ENCODE results near the gene CEBPA. TPM values are rescaled to one million over a fixed set of nuclear protein-coding genes. Genes with fewer than 3 reads are reported as not detected.

CEBPA gene
- total RNA-seq, 3 donors from 2014 or later (not counting 1 experiment from before 2014, with no cell fraction given) = 7.6 to 19.5 (median 8.2) TPM

DNA sequence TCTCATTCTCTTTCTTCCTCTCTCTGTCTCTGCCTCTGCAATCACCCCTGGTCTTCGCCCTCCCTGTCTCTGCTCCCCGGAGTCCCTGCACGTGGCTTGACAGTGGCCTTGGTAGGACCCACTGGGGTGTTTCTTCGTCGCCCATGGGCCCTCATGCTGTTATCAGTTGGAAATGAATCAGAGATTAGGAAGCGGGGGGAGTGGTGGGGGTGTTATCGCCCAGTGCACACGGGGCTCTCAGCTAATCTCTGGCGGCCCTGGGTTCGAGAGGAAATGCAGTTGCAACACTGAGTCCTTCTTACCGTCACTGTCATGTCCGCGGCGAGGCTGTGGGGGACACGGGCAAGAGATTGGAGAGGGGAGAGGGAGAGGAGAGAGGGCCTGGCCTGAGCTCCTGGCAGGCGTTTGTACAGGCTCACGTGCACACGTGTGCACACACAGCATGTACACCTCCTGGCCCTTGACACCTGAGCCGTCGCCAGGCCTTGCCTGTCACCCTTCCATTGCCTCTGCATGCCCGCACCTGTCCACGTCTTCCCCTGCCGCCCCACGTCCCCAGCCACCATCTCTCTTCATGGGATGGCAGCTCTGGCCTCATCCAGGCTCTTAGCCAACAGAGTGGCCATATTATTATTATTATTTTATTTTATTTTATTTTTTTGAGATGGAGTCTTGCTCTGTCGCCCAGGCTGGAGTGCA lies 38.9 kb downstream of the CEBPA start:
- DNase-seq (no peak), ATAC-seq (peak in 1 of 3 donors; percentile 70)
- TF ChIP-seq, protein P1, sequence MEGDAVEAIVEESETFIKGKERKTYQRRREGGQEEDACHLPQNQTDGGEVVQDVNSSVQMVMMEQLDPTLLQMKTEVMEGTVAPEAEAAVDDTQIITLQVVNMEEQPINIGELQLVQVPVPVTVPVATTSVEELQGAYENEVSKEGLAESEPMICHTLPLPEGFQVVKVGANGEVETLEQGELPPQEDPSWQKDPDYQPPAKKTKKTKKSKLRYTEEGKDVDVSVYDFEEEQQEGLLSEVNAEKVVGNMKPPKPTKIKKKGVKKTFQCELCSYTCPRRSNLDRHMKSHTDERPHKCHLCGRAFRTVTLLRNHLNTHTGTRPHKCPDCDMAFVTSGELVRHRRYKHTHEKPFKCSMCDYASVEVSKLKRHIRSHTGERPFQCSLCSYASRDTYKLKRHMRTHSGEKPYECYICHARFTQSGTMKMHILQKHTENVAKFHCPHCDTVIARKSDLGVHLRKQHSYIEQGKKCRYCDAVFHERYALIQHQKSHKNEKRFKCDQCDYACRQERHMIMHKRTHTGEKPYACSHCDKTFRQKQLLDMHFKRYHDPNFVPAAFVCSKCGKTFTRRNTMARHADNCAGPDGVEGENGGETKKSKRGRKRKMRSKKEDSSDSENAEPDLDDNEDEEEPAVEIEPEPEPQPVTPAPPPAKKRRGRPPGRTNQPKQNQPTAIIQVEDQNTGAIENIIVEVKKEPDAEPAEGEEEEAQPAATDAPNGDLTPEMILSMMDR (IDR thresholded peaks at IDR 0.05) = no peak
- H3K36me3 Mint-ChIP-seq = no peaks in the 10 kb centered on the region
- H3K4me1 ChIP-seq (ENCODE audit: control insufficient read depth, insufficient read depth, low read length) = peaks cover 39% of the 10 kb centered on the region
- H3K4me3 Mint-ChIP-seq = no peak overlapping the region
- intact Hi-C loops (cut with micrococcal nuclease) = no loop called here
- H3K4me3 ChIP-seq (ENCODE audit: low read length) = no peak overlapping the region
- 87% methylated on average over 23 of the region's 25 CpGs for WGBS (ENCODE audit: insufficient coverage)
- H3K27me3 ChIP-seq (ENCODE audit: control insufficient read depth, insufficient read depth, low read length) = no peaks in the 10 kb centered on the region
- no peaks in the 10 kb centered on the region for H3K9me3 Mint-ChIP-seq
- no peak overlapping the region for H3K27ac ChIP-seq (ENCODE audit: low read length)
- no peaks in the 10 kb centered on the region for H3K9me3 ChIP-seq (ENCODE audit: control insufficient read depth, insufficient read depth, low read length)
- peaks cover 6 to 24% of the 10 kb centered on the region in 2 donors for H3K4me1 Mint-ChIP-seq
- H3K27me3 Mint-ChIP-seq (ENCODE audit: low read depth in 2 of 2) = no peaks in the 10 kb centered on the region
- H3K27ac Mint-ChIP-seq = no peak overlapping the region
- H3K36me3 ChIP-seq (ENCODE audit: control insufficient read depth, insufficient read depth, low read length) = no peaks in the 10 kb centered on the region

DNA sequence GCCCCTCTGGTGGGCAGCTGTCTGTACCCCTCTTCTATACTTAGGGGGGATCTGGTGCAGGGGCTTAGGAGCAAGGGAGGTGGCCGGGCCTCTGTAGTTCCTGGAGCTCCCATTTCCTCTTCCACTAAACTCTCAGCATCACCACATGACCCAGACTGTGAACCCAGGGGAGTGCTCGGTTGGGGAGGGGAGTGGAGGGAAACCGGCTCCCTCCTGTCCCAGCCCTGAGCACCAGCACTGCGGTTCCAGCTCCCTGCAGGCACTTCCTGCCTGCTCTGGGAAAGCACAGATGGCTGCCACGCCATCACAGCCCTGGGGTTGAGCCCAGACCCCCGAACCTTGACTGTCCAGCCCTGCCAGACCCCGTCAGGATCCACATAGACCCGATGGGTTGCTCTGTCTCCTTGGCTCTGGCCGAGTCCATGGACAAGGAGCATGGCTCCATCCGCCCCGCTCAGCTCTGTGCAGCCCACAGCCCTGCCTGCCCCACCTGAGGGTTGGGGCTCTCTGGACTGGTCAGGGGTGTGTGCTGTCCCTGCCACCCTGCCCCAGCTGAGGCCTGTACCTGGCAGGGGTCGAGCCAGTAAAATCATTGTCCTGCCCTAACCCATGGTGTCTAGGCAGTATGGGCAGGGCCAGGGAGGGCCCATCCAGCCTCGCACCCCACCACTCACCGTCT lies 40.7 kb downstream of the CEBPA start:
- ATAC-seq = no peak
- H3K4me3 ChIP-seq (ENCODE audit: low read length) = no peak overlapping the region
- Mint-ChIP-seq H3K36me3 (no peaks in the 10 kb centered on the region), H3K27me3 (ENCODE audit: low read depth in 2 of 2) (no peaks in the 10 kb centered on the region), H3K4me3 (peak overlapping the region; percentile 4), H3K27ac (peak overlapping the region; percentile 0 to 45), H3K4me1 (peaks cover 6 to 24% of the 10 kb centered on the region in 2 donors), H3K9me3 (no peaks in the 10 kb centered on the region)
- TF ChIP-seq, protein P1 (IDR thresholded peaks at IDR 0.05) = no peak
- H3K27me3 ChIP-seq (ENCODE audit: control insufficient read depth, insufficient read depth, low read length) = no peaks in the 10 kb centered on the region
- peaks cover 26% of the 10 kb centered on the region for H3K4me1 ChIP-seq (ENCODE audit: control insufficient read depth, insufficient read depth, low read length)
- no peaks in the 10 kb centered on the region for H3K9me3 ChIP-seq (ENCODE audit: control insufficient read depth, insufficient read depth, low read length)
- WGBS (ENCODE audit: insufficient coverage) = 74% methylated on average over 13 of the region's 14 CpGs
- H3K27ac ChIP-seq (ENCODE audit: low read length) = peak overlapping the region; percentile 14
- intact Hi-C loops (cut with micrococcal nuclease) = no loop called here
- no peaks in the 10 kb centered on the region for H3K36me3 ChIP-seq (ENCODE audit: control insufficient read depth, insufficient read depth, low read length)
- DNase-seq = no peak

- Histone ChIP-seq H3K4me3 (ENCODE audit: low read length) (no peak overlapping the region), H3K36me3 (ENCODE audit: control insufficient read depth, insufficient read depth, low read length) (no peaks in the 10 kb centered on the region), H3K27me3 (ENCODE audit: control insufficient read depth, insufficient read depth, low read length) (no peaks in the 10 kb centered on the region), H3K4me1 (ENCODE audit: control insufficient read depth, insufficient read depth, low read length) (peaks cover 26% of the 10 kb centered on the region), H3K27ac (ENCODE audit: low read length) (peak overlapping the region; percentile 14), H3K9me3 (ENCODE audit: control insufficient read depth, insufficient read depth, low read length) (no peaks in the 10 kb centered on the region)
- peaks cover 6 to 24% of the 10 kb centered on the region in 2 donors for H3K4me1 Mint-ChIP-seq
- no peaks in the 10 kb centered on the region for H3K36me3 Mint-ChIP-seq
- 3% methylated on average over 24 of the region's 24 CpGs for WGBS (ENCODE audit: insufficient coverage)
- TF ChIP-seq, protein P1 (IDR thresholded peaks at IDR 0.05) = no peak
- peak; percentile 46 to 64 (median 60) for ATAC-seq
- peak overlapping the region; percentile 76 for H3K4me3 Mint-ChIP-seq
- intact Hi-C loops (cut with micrococcal nuclease) = no loop called here
- H3K27me3 Mint-ChIP-seq (ENCODE audit: low read depth in 2 of 2) = no peaks in the 10 kb centered on the region
- H3K27ac Mint-ChIP-seq = peak overlapping the region; percentile 0 to 56
- H3K9me3 Mint-ChIP-seq = no peaks in the 10 kb centered on the region
- no peak for DNase-seq
Observed at GRCh38 chr19:33260628-33261418, 41.5 kb downstream of the CEBPA start.

Measured in natural killer cell (primary cell).